Activated CD8-positive, alpha-beta memory T cell treated with anti-CD3 and anti-CD28 coated beads for 24 hours (primary cell): ENCODE data around the gene GUCD1.
"Not testable (repeated sequence)": the region's sequence is repeated elsewhere in the genome, so short reads cannot be mapped to it uniquely, and the experiment has no call there.

Source experiments
- DNase-seq: peaks from one replicate; pipeline ENCODE4 v3.0.0-alpha.2; 2020

The GUCD1 gene

DNA sequence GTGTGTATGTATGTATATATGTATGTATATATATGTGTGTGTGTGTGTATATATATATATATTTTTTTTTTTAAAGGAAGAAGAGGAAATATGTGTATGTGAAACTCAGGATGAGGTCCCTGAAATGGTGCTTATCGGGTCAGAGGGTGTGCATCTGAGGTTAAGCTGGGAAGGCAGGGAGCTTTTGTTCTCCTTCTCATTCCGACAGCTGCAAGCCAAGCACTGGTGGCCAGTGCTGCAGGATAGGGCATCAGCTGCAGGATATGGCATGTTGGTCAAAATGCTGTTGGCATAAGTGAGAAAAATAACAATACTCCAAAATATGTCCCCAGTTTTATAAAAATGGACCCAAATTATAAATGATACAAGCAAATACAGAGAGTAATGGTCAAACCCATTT lies 8.3 kb upstream of the GUCD1 start:
- no peak for DNase-seq

DNA sequence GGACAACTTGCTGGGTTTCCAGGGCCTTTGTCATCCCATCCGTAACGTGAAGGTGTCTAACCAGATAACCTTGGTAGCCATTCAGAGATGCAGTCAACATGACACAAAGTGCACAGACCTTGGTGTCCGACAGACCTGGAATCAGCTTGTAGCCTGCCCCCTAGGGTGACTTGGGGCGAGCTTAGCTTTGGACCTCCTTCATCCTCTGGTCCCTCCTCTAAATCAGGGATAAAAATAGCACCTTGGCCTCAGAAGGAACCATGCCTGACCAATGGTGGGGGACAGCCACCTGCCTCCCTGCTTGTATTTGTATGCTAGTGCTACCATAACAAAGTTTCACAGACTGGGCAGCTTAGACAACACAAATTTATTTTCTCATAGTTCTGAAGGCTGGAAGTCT lies 4.5 kb upstream of the GUCD1 start:
- no peak for DNase-seq

DNA sequence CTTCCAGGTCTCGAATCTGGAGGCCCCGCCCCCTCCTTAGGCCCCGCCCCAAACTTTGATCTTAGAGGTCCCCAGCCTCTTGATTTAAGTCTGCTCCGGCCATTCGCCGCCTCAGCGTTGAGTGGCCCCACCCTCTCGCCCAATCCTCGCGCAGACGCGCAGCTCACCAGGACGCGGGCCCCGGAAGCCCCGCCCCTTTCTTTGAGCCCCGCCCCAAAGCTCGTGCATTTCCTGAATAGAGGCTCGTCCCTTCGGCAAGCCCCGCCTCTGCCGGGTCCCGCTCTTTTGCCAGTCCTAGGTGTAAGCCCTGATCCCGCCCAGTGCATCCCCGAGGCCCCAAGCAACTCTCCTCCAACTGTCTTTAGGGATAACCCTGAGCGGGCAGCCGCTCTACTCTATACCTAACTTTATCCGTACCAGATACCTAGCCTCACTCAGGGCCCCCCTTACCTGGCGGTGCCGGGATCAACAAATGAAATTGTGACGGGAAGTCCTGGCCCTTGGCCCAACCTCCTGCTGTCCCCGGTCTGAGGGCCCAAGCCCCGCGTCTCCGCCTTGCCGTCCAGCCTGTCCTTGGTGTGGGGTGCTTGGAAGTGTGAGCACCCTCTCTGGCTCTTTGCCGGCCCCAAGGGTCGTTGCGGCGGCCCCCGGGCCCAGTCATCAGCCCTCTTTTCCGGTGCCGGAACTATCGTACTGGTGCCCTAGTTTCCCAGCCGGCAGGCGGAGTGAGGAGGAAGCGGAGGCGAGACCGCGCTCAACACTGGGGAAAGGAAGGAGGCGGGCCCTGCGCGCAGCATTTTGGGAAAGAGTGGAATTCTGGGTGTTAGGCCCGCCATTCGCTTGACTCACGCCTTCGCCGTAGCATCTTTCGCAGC lies 464 bp upstream of the GUCD1 start, which contains the start of gene SNRPD3:
Gene SNRPD3, plus strand, starts transcription at position 835 of the 875 bp plus-strand sequence. CDS start 1,676 bp downstream, outside the sequence.
- DNase-seq, result peak; percentile 100

DNA sequence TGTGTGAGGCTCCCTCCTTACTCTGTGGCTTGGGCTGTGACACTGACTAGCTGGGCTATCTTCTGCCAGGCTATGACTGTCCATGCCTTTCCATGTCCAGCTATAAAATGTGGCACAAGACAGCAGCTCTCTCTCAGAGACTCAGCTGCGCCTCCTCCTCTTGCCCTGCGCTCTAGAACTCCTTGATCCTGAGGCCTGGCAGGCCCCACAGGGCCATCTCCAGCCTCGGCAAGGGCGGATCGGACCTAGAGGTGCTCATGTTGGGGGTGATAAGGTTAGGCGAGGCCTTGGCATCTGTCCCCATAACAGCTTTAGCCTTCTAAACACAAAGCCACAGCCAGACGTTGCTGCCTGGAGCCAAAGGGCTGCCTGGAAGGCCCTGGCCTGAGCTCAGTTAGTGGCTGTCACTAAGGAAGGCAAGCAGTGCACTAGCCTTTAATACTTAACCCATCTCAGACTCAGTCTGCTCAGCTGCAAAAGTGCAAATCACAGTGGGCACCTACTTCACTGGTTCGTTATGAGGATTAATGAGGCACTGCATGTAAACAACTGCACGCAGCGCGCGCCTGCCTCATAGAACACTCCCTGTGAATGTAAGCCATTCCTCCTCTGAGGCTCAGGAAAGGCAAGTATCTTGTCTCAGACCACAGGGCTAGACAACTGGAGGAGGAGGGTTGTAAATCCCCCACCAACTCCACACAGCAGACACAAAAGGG lies 1.2 kb downstream of the GUCD1 start:
- no peak for DNase-seq

DNA sequence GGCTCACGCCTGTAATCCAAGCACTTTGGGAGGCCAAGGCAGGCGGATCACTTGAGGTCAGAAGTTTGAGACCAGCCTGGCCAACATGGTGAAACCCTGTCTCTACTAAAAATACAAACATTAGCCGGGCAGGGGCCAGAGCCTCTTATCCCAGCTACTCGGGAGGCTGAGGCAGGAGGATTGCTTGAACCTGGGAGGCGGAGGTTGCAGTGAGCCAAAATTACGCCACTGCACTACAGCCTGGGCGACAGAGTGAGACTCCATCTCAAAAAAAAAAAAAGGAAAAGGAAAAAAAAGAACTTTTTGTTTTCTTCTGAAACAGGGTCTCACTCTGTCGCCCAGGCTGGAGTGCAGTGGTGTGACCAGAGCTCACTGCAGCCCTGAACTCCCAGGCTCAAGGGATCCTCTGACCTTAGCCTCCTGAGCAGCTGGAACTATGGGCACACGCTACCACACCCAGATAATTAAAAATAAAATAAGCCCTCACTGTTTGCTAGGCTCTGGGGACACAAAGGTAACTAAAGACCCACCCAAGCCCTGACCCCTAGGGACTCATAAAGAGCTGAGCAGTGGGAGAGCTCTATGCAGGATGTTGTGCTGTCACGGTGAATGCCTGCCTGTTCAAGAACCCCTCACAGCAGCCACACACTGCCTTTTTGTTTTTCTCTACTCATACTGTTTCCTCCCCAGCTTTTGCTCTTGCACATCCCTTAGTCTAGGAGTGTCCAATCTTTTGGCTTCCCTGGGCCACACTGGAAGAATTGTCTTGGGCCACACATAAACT lies 2.2 kb downstream of the GUCD1 start:
- DNase-seq, result not testable (repeated sequence)

DNA sequence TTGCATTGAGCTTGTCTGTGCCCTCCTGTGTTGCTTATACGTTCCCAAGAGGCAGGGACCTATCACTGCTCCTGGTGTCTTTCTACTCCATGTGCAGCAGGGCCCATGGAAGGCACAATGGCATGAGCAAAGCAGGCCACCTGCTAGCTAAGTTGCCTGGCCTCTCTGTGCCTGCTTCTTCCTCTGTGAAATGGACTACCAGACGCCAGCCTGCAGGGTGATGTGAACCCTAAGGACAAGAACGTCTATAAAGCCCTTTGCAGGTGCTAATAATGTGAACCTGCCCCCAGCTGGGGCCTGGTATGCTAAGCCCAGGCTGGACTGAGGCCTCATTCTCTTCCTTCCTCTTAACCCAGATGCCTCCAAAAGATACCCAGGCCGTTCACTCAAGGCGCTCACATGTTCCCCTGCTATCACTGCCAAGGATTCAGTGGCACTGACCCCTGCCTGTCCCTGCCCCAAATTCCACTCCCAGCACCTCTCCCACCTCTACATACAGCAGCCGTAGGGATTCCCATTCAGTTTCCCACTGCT lies 4.0 kb downstream of the GUCD1 start:
- no peak for DNase-seq

DNA sequence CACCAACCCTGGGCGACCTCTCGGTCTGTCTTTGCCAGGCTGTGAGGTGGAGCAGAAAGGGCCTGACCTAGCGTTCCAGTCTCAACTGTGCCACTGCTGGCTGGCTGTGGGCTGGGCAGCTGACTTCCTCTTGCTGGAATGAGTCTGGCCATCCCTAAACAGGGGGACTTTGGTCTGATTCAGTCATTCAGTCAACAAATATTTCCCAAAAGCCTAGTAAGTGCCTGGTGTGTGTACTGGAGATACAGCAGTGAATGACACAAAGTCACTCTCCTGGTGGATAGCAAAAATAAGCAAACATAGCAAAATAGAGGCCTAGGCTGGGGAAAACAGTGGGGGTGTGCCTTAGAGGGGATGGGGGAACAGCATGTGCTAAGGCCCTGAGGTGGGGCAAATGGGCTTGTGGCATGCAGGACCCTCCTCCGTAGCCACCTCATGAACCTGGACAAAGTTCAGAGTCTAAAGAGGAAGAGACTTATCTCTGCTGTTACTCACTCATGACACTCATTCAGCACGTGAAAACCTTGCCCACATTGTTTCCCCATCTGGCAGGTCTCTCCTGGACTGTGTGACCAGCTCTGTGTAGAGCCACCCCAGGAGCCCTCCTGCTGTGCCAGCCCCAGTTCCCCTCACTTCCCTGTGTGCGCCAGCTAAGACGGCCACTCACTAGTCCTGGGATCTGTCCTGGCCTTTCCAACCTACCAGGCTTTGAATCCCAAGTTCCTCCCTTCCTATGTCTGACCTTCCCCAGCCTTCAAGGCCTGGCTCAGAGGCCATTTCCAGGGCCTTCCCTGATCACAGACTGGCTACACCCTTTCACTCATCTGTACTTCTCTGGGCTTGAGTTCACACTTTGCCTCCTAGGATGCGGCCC lies 4.7 kb downstream of the GUCD1 start:
- no peak for DNase-seq

DNA sequence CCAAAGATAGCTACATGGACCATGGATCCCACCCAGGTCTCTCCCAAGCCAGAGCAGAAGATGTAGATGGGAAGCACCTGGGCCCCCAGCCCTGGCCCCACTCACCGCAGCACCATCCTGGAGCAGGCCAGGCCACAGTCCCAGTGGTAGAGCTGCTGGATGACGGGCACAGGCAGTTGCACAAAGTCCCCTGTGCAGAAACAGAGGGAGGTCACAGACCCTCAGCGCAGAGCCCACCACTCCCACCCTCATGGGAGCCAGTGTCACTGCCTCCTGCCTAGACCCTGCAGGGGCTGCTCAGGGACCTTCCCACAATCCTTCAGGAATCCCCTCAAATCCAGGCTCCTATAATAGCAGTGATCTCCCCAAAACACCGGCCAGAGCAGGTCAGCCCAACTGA lies 6.1 kb downstream of the GUCD1 start:
- no peak for DNase-seq

DNA sequence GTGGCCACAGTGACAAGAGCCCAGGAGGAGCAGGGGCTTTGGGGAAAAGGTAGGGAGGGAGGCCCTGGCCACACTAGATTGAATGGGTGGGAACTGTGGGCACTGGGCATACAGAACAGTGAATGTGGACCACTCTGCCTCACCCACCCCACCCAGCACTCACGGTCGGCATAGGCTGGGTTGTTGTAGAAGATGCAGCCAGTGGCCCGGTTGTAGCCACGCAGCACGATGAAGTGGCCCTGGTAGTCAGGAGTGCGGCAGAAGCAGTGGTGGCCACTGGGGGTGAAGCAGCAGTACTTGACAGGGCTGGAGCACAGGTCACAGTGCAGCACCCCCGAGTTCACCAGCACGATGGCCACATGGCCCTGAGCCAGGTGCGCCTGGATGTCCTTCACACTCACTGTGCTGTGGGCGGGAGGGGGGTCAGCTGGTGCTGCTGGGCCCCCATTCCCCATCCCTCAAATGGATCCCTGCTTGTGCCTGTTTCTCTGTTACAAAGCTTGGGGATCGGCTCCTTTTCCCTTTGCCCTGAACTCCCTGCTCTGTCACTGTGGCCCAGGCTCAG lies 11.2 kb downstream of the GUCD1 start:
- no peak for DNase-seq

DNA sequence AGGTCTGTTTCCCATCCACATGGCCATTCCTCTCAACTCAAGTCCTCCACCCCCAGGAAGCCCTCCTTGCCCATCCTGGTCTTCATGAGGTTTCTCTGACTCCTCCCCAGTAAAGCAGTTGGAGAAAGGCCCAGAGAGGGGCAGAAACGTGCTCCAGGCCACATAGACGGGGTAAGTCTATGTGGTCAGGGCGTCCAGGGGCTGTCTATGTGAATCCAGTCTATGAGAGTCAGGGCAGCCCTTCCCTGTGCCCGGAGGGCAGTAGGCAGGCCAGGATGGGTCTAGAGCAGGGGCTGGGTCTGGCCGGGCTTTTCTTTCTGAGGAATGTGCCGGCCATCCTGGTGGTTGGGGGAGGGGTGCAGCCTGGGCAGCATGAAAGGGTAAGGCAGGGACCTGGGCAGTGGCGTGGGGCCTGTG lies 11.7 kb downstream of the GUCD1 start:
- DNase-seq, result no peak

DNA sequence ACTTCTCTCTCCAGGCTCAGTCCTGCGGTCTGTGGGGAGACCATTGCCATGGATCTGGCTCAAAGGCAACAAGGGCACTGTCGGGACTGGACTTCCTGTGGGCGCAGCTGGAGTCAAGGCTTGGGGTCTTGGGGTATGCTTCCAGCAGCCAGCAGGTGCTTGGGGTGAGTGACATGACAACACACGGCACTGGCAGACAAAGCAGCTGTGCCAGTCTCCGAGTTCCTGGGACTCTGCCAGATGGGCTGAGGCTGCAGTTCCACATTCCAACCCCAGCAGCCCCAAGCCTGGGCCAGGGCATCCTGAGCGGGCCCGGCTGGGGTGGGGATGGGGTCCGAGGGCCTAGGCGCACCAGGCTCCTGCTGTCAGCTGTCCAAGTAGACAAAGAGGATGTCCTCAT lies 12.3 kb downstream of the GUCD1 start:
- DNase-seq, result no peak

DNA sequence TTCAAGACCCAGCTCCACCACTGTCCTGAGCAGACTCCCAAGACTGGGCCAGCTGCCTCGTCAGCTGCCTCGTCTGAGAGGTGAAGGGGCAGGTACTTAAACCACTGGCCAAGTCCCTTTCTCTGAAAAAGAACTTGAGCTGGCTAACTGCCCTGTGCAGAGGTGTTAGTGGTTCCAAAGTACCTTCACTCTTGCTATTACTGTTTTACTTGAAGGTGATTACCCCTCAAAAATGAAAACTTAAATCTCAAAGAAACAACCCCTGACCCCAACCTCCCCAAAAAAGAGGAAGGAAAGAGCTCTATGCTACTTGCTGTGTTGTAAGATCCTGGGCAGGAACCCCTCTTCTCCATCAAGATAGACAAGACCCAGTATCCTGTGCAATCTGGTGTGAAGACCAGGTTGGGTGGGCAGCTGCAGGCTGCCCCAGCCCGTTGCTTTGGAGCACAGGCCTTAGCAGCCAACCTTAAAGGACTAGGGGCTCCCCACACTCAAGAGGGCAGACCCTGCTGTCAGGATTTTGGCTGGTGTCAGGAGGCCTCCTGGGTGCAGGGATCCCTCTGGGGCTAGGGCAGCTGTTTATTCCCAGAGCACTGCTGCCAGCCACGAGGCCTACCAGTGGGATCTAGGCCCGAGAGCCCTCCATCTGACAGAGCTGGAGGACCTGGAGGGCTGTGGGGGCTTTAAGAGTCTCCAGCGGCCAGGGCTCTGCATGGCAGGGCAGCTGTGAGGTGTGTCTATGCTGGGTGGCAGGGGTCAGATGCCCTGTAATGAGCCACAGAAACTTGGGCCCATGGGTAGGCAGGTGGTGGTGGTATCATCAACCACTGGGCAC lies 13.0 kb downstream of the GUCD1 start:
- DNase-seq, result no peak

DNA sequence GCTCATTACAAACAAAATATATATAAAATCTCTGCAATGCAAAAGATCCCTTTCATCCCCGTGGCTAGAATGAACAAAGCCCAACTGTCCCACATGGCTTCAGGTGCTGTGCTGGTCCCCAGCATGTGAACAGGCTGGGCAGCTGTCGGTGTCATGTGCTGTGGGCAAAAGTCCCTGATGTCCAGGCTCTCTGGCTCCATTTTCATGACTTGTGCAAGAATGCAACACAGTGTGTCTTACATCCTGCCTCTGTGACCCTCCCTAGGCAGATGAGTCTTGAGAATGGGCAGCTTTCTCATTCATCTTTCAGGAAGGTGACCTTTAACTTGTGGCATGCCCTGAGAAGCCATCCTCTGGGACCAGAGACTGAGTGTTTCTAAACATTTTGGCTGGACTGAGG lies 14.5 kb downstream of the GUCD1 start:
- no peak for DNase-seq

DNA sequence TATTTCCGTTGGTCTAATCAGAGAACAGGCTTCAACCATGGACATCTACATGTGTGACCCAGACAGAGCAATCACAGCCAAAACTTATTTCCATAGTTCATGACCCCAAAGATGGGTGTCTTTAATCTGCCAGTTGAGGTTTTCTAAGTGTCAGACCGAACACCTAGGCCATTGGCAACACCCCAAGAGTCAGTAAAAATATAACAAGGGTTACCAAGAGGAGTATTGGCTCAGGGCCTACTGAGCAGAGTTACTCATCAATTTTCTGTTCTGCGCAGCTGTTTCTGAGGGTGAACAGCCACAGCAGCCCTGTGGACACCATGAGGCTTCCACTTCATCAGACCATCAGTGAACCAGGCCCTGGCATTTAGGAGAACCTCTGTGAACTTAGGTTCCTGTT lies 18.8 kb downstream of the GUCD1 start:
- DNase-seq, result no peak

DNA sequence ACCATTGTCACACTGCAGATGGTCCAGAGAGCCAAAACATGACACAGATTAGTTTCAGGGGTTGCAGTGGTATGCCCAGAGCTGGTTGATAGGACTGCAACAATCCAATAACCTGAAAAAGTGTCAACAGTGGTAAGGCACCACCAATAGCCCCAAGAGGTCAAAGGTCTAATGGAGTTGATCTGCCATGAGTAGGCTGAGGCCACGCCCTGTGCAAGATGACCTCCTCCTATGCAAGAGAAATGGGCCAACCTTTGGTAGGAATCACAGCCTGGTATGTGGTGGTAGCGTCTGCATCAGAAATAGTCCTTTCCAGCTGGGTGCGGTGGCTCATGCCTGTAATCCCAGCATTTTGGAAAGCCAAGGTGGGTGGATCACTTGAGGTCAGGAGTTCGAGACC lies 19.6 kb downstream of the GUCD1 start:
- no peak for DNase-seq

DNA sequence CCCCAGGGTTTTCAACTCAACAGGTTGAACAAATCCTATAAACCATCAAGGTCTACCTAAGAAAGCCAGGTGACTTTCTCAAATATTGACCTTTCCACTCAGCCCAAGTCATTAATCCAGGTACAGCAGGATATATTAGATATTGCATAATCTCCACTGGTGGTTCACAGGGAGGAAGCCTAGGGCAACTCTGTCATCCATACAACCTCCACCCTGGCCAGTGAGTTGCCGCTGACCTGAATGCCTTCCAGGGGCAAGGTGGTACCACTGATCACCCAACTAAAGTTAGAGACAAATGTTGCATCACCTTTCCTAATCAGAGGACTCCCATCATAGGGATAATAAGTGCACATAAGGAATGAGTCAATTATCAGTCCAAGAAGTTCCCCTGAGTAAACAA lies 22.9 kb downstream of the GUCD1 start:
- no peak for DNase-seq

DNA sequence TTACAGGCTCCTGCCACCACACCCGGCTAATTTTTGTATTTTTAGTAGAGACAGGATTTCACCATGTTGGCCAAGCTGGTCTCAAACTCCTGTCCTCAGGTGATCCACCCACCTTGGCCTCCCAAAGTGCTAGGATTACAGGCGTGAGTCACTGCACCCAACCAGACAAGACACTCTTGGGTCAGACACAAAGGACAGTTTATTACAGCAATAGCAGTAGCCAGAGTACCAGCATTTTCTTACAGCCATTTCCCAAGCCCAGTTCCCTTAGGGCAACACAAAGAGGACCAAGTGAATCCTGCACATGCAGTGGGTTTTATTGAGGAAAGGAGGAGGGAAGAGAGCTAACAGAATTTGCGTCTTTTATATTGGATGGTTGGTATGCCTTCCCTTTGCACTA lies 24.0 kb downstream of the GUCD1 start:
- DNase-seq, result not testable (repeated sequence)

DNA sequence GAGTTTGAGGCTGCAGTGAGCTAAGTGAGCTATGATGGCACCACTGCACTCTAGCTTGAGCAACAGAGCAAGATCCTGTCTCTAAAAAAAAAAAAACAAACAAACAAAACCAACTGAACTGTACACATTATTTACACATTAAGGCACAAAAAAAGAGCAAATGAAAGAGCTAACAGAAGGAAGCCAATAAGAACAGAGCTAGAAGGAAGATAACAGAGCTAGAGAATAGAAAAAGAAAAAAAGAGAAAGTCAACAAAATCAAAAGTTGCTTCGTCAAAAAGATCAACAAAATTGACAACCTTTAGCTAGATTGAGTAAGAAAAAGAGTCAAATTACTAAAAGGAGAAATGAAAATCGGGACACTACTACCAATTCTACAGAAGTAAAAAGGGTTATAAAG lies 25.0 kb downstream of the GUCD1 start:
- DNase-seq, result no peak

DNA sequence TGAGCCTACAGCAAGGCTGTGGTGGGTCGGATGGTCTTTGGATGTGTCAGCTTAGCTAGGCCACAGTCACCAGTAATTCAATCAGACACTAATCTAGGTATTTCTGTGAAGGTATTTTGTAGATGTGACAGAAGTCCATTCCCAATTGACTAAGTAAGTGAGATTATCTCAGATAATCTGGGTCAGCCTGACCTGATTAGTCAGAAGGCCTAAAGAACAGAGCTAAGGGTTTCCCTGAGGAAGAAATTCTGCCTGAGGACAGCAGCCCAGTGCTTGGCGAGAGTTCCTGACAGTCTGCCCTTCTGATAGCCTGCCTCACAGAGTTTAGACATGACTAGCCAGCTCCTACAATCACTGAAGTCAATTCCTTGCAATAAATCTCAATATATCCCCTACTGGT lies 28.7 kb downstream of the GUCD1 start:
- no peak for DNase-seq

DNA sequence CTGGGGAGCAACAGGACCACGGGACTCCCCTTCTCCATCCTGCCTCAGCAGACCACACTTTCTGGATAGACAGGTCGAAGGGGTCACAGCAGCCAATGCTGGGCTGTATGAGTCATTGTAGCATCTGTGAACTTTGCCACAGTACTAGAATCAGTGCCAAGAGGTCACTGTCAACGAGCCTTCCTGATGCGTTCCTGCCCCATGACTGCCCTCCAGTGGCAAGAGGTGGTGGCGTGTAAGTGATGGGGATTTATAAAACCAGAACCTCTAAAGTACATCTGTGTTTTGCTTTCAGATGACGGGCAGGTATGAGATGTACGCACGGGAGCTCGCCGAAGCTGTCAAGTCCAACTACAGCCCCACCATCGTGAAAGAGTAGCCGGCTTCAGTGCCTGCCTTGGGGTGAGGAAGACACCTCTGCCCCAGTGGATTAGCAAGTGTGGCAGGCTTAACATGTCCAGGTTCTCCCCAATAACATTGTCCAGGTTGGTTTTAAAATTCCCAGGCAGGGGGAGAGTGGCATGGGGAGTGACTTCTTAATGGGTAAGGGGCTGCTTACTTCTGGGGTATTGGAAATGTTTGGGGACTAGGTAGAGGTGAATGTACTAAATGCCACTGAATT lies 29.4 kb downstream of the GUCD1 start:
- DNase-seq, result peak; percentile 89
